Activated CD8-positive, alpha-beta T cell treated with anti-CD3 and anti-CD28 coated beads for 36 hours (primary cell): Measurements from ENCODE around the gene EIF5. TPM values are rescaled to one million over a fixed set of nuclear protein-coding genes. Genes with fewer than 3 reads are reported as not detected.

Experiments
- ATAC-seq: fragments of 200-7000 bp; cut with Tn5 transposase; one replicate; pipeline ENCODE4 v1.10.0; 2021; ENCODE audit warnings: mild to moderate bottlenecking, moderate library complexity
- CTCF ChIA-PET: fragments of 350-600 bp; sonication (Branson Sonifier 250); formaldehyde crosslinking; loops from one replicate; lab custom pipeline; 2021; ENCODE audit warnings: antibody characterized with exemption; lab: Charles Lee
- POLR2A ChIA-PET: fragments of 350-600 bp; sonication (Branson Sonifier 250); formaldehyde crosslinking; loops from one replicate; lab custom pipeline; 2021; ENCODE audit warnings: antibody characterized with exemption; lab: Charles Lee
- DNase-seq: peaks from one replicate; pipeline ENCODE4 v3.0.0-alpha.2; 2020
- H3K27ac Mint-ChIP-seq: one replicate; pipeline ENCODE4 v1.8.0; 2021; ENCODE audit warnings: mild to moderate bottlenecking, mixed read lengths
- H3K27me3 Mint-ChIP-seq: one replicate; pipeline ENCODE4 v1.8.0; 2021; ENCODE audit warnings: mixed read lengths
- H3K36me3 Mint-ChIP-seq: one replicate; pipeline ENCODE4 v1.8.0; 2021; ENCODE audit warnings: low read depth, mixed read lengths
- H3K4me1 Mint-ChIP-seq: one replicate; pipeline ENCODE4 v1.8.0; 2021; ENCODE audit warnings: low read depth, mixed read lengths
- H3K4me3 Mint-ChIP-seq: one replicate; pipeline ENCODE4 v1.8.0; 2021; ENCODE audit warnings: mild to moderate bottlenecking, moderate library complexity, mixed read lengths
- H3K9me3 Mint-ChIP-seq: one replicate; pipeline ENCODE4 v1.8.0; 2021; ENCODE audit warnings: mixed read lengths
- CTCF ChIP-seq: fragments of 200-600 bp; IDR thresholded peaks from one replicate; pipeline ENCODE4 v1.8.0; 2022; ENCODE audit warnings: antibody characterized with exemption, mild to moderate bottlenecking
- intact Hi-C: fragments of 100-400 bp; cut with micrococcal nuclease; formaldehyde crosslinking; loops from one replicate; pipeline ENCODE4 v1.10.0; 2022
- total RNA-seq, 2 experiments: library from RNA; stranded (reverse); gene quantifications; one replicate each; pipeline ENCODE4 v1.2.3, GENCODE V29; 2021

The EIF5 gene
- total RNA-seq, 2 experiments from 2014 or later, result 202 to 207 TPM

GRCh38 chr14:103317251-103317650 lies 16.8 kb upstream of the EIF5 start:
- DNase-seq (no peak), ATAC-seq (no peak)
- peaks cover 8% of the 10 kb centered on the region for H3K27me3 Mint-ChIP-seq
- POLR2A ChIA-PET, result no interaction called here
- H3K4me3 Mint-ChIP-seq, result no peak overlapping the region
- H3K4me1 Mint-ChIP-seq, result no peaks in the 10 kb centered on the region
- intact Hi-C loops, result no loop called here
- H3K36me3 Mint-ChIP-seq, result no peaks in the 10 kb centered on the region
- H3K9me3 Mint-ChIP-seq, result no peaks in the 10 kb centered on the region
- no peak overlapping the region for H3K27ac Mint-ChIP-seq
- CTCF ChIA-PET, result no interaction called here
- TF ChIP-seq CTCF, result no peak

- Mint-ChIP-seq H3K27ac (no peak overlapping the region), H3K4me3 (no peak overlapping the region), H3K27me3 (peaks cover 11% of the 10 kb centered on the region), H3K36me3 (no peaks in the 10 kb centered on the region), H3K9me3 (no peaks in the 10 kb centered on the region), H3K4me1 (no peaks in the 10 kb centered on the region)
- intact Hi-C loops, result no loop called here
- ATAC-seq (no peak), DNase-seq (no peak)
- POLR2A ChIA-PET, result no interaction called here
- no peak for TF ChIP-seq CTCF
- CTCF ChIA-PET, result no interaction called here
Measured at GRCh38 chr14:103317976-103318580, 16.0 kb upstream of the EIF5 start.

- H3K36me3 Mint-ChIP-seq, result no peaks in the 10 kb centered on the region
- intact Hi-C loops, result no loop called here
- H3K27me3 Mint-ChIP-seq, result peaks cover 11% of the 10 kb centered on the region
- H3K4me1 Mint-ChIP-seq, result no peaks in the 10 kb centered on the region
- no peak for ATAC-seq
- no peak overlapping the region for H3K27ac Mint-ChIP-seq
- DNase-seq, result no peak
- H3K4me3 Mint-ChIP-seq, result no peak overlapping the region
- POLR2A ChIA-PET, result no interaction called here
- no peaks in the 10 kb centered on the region for H3K9me3 Mint-ChIP-seq
- TF ChIP-seq CTCF, result no peak
- CTCF ChIA-PET, result no interaction called here
Measured at GRCh38 chr14:103318750-103319419, 15.2 kb upstream of the EIF5 start.

GRCh38 chr14:103319422-103319821 lies 14.6 kb upstream of the EIF5 start:
- no peak for TF ChIP-seq CTCF
- Mint-ChIP-seq H3K4me3 (no peak overlapping the region), H3K36me3 (no peaks in the 10 kb centered on the region), H3K27ac (no peak overlapping the region), H3K4me1 (no peaks in the 10 kb centered on the region), H3K27me3 (peaks cover 11% of the 10 kb centered on the region), H3K9me3 (no peaks in the 10 kb centered on the region)
- DNase-seq (no peak), ATAC-seq (no peak)
- POLR2A ChIA-PET, result no interaction called here
- CTCF ChIA-PET, result no interaction called here
- intact Hi-C loops, result no loop called here

- H3K4me1 Mint-ChIP-seq, result peaks cover 3% of the 10 kb centered on the region
- H3K4me3 Mint-ChIP-seq, result no peak overlapping the region
- no peaks in the 10 kb centered on the region for H3K9me3 Mint-ChIP-seq
- ChIA-PET CTCF (no interaction called here), POLR2A (interaction anchor here (1.6 kb wide), 1 partner anchor 11 kb away, joined by 3 read pairs; no protein-coding TSS in a partner anchor)
- no peaks in the 10 kb centered on the region for H3K36me3 Mint-ChIP-seq
- H3K27ac Mint-ChIP-seq, result no peak overlapping the region
- TF ChIP-seq CTCF, result no peak
- ATAC-seq, result no peak
- peaks cover 3% of the 10 kb centered on the region for H3K27me3 Mint-ChIP-seq
- intact Hi-C loops, result no loop called here
- no peak for DNase-seq
Measured at GRCh38 chr14:103326078-103326477, 8.0 kb upstream of the EIF5 start.
